GM12878 (cell line): ENCODE measurements around the gene RANBP17. TPM values are rescaled to one million over a fixed set of nuclear protein-coding genes. Genes with fewer than 3 reads are reported as not detected.

Source experiments
- ATAC-seq: fragments of 200-7000 bp; cut with Tn5 transposase; 3 replicates; pipeline ENCODE4 v1.9.1; 2020; ENCODE audit warnings: mild to moderate bottlenecking, moderate library complexity
- BruUV-seq: library from RNA; stranded (reverse); fragments of 400-500 nt; replicated peaks from 2 replicates; lab custom pipeline; 2021; lab: Mats Ljungman, UMichigan
- CTCF ChIA-PET: fragments of 300-600 bp; sonication (Branson Sonifier 250); formaldehyde crosslinking; extraction: SDS; loops from one replicate; lab custom pipeline; 2021; ENCODE audit warnings: inconsistent platforms; lab: Yijun Ruan, JAX
- POLR2A ChIA-PET: fragments of 350-600 bp; formaldehyde crosslinking; extraction: SDS; loops from one replicate; lab custom pipeline; 2021; ENCODE audit warnings: inconsistent platforms; lab: Charles Lee
- RAD21 ChIA-PET: fragments of 300-600 bp; sonication (Branson Sonifier 250); formaldehyde crosslinking; loops from one replicate; lab custom pipeline; 2023; ENCODE audit warnings: antibody characterized with exemption; ENCODE audit not compliant: unreplicated experiment; lab: Charles Lee
- SMC1A ChIA-PET: fragments of 300-600 bp; sonication (Branson Sonifier 250); formaldehyde crosslinking; loops from one replicate; lab custom pipeline; 2023; ENCODE audit not compliant: unreplicated experiment, uncharacterized antibody; lab: Charles Lee
- DNase-seq: peaks from one replicate; pipeline ENCODE4 v3.0.0-alpha.2; 2011; ENCODE audit warnings: low read depth, low spot score
- FAIRE-seq: peaks from 3 replicates; lab custom pipeline; 2011; peaks lifted over from hg19 to GRCh38; lab: Jason Lieb, UNC
- H2AFZ ChIP-seq: 2 replicates; pipeline ENCODE4 v1.6.0; 2011; ENCODE audit warnings: low read depth, low read length, control low read depth; ENCODE audit not compliant: control insufficient read depth
- H3K27ac ChIP-seq: 2 replicates; pipeline ENCODE4 v1.5.1; 2011; ENCODE audit warnings: control low read depth; ENCODE audit not compliant: control insufficient read depth, insufficient read depth
- H3K27me3 ChIP-seq, 2 experiments: replicated peaks in 1 of 2; 2 replicates each; pipeline versions ENCODE4 v1.6.0 to v1.6.1; 2011; ENCODE audit warnings: low read length in 1 of 2; ENCODE audit not compliant: control insufficient read depth in 2 of 2, insufficient read depth in 2 of 2
- H3K36me3 ChIP-seq, 2 experiments: 2 replicates each; pipeline ENCODE4 v1.5.1; 2011; ENCODE audit warnings: low read length in 1 of 2; ENCODE audit not compliant: control insufficient read depth in 2 of 2, insufficient read depth in 2 of 2
- H3K4me1 ChIP-seq: 2 replicates; pipeline ENCODE4 v1.6.1; 2011; ENCODE audit warnings: mild to moderate bottlenecking, low read length, moderate library complexity, mixed read lengths; ENCODE audit not compliant: control insufficient read depth, insufficient read depth
- H3K4me2 ChIP-seq: 2 replicates; pipeline ENCODE4 v1.6.0; 2011; ENCODE audit warnings: control low read depth; ENCODE audit not compliant: control insufficient read depth, insufficient read depth
- H3K4me3 ChIP-seq: fragments of 200-600 bp; sonication (generic); 2 replicates; pipeline ENCODE4 v1.5.1; 2016
- H3K79me2 ChIP-seq: 2 replicates; pipeline ENCODE4 v1.6.0; 2011; ENCODE audit warnings: low read length; ENCODE audit not compliant: control insufficient read depth, insufficient read depth
- H3K9ac ChIP-seq: 2 replicates; pipeline ENCODE4 v1.8.0; 2011; ENCODE audit warnings: low read length, control low read depth, mixed read lengths; ENCODE audit not compliant: control insufficient read depth, insufficient read depth
- H3K9me3 ChIP-seq: replicated peaks from 3 replicates; pipeline ENCODE4 v1.5.1; 2011; ENCODE audit warnings: mild to moderate bottlenecking, low read length; ENCODE audit not compliant: control insufficient read depth, insufficient read depth
- H4K20me1 ChIP-seq: 2 replicates; pipeline ENCODE4 v1.6.0; 2011; ENCODE audit not compliant: control insufficient read depth, insufficient read depth
- ATF2 ChIP-seq: IDR thresholded peaks from 2 replicates; pipeline ENCODE4 v1.6.1; 2012; ENCODE audit warnings: low read length, inconsistent platforms
- FOS ChIP-seq: IDR thresholded peaks from 3 replicates; pipeline ENCODE4 v1.6.1; 2011; ENCODE audit warnings: borderline replicate concordance; ENCODE audit not compliant: insufficient read length; ENCODE audit errors: extremely low read depth
- FOXM1 ChIP-seq: IDR thresholded peaks from 2 replicates; pipeline ENCODE4 v1.6.1; 2012; ENCODE audit warnings: low read depth, mild to moderate bottlenecking, inconsistent platforms, low read length, moderate library complexity
- HDAC2 ChIP-seq: fragments of 200-600 bp; sonication (generic); IDR thresholded peaks from 2 replicates; pipeline ENCODE4 v1.6.1; 2017
- KDM1A ChIP-seq: fragments of 200-600 bp; sonication (generic); IDR thresholded peaks from 2 replicates; pipeline ENCODE4 v1.6.1; 2016; ENCODE audit warnings: borderline replicate concordance
- MTA3 ChIP-seq: IDR thresholded peaks from 2 replicates; pipeline ENCODE4 v1.6.1; 2012; ENCODE audit warnings: low read length, inconsistent platforms, borderline replicate concordance
- NFIC ChIP-seq: IDR thresholded peaks from 2 replicates; pipeline ENCODE4 v1.6.1; 2012; ENCODE audit warnings: low read depth, mild to moderate bottlenecking, inconsistent platforms, low read length, moderate library complexity
- SIN3A ChIP-seq: IDR thresholded peaks from 2 replicates; pipeline ENCODE4 v1.6.1; 2012; ENCODE audit warnings: low read depth, low read length, improper control_type of control experiment
- SMC3 ChIP-seq: IDR thresholded peaks from 2 replicates; pipeline ENCODE4 v1.6.1; 2011; ENCODE audit warnings: low read length, improper control_type of control experiment, borderline replicate concordance
- SREBF2 ChIP-seq: IDR thresholded peaks from 2 replicates; pipeline ENCODE4 v1.6.1; 2012; ENCODE audit warnings: mild to moderate bottlenecking, low read length
- TARDBP ChIP-seq: IDR thresholded peaks from 2 replicates; pipeline ENCODE4 v1.6.1; 2016; ENCODE audit warnings: borderline replicate concordance
- ZBTB4 ChIP-seq: fragments of 450-650 bp; formaldehyde crosslinking; IDR thresholded peaks from 2 replicates; pipeline ENCODE4 v1.4.0; 2022; ENCODE audit warnings: mild to moderate bottlenecking, moderate library complexity
- ZNF384 ChIP-seq: IDR thresholded peaks from 2 replicates; pipeline ENCODE4 v1.6.1; 2012; ENCODE audit warnings: low read depth, mild to moderate bottlenecking, low read length, improper control_type of control experiment, borderline replicate concordance
- WGBS: methylation state at CpG from one replicate; pipeline ENCODE4 v1.1.6; 2016; ENCODE audit warnings: low lambda C conversion rate; ENCODE audit not compliant: insufficient replicate concordance, insufficient coverage; ENCODE audit errors: missing lambda C conversion rate; 5-methylcytosine and 5-hydroxymethylcytosine counted together
- in situ Hi-C: fragments of 300-500 bp; cut with MboI; formaldehyde crosslinking; loops from 9 replicates; pipeline ENCODE4 v1.14.3; 2018; ENCODE audit warnings: mixed read lengths
- intact Hi-C: fragments of 100-400 bp; cut with micrococcal nuclease; formaldehyde crosslinking; loops from one replicate; pipeline ENCODE4 v1.14.2; 2022; ENCODE audit not compliant: unreplicated experiment
- polyA plus RNA-seq, 11 experiments: library from polyadenylated mRNA; depleted of rRNA in 4 of 11; unstranded in 6 of 11; stranded (reverse) in 5 of 11; fragments of >200 nt; fragmentation: Nextera tagmentation in 4 of 11; fragmentation: Illumina TruSeq in 1 of 11; extraction: Ambion mirVana in 4 of 11; extraction: Trizol in 1 of 11; gene quantifications; 1 replicate in 1 of 11; 2 replicates in 10 of 11; pipeline versions ENCODE4 v1.2.1 to v1.2.3, GENCODE V29; 2011 to 2016; ENCODE audit warnings: inconsistent platforms in 2 of 11, missing spikeins in 2 of 11, low read depth in 1 of 11
- total RNA-seq, 4 experiments: library from RNA; depleted of rRNA in 3 of 4; stranded (reverse); fragments of >200 nt in 3 of 4; fragmentation: Illumina TruSeq in 1 of 4; extraction: Trizol in 1 of 4; gene quantifications; 2 replicates each; pipeline versions ENCODE4 v1.2.1 to v1.2.3, GENCODE V29; 2013 to 2021

The RANBP17 gene
- total and polyA plus RNA-seq, 10 of the 15 experiments (the other 5 are each of a cell fraction or from before 2014, with no cell fraction given) = 0.10 TPM; not detected in 9

GRCh38 chr5:171223927-171224326, 362.1 kb downstream of the RANBP17 start:
- H3K79me2 ChIP-seq = no peaks in the 10 kb centered on the region
- CTCF ChIA-PET = interaction anchor here (0.6 kb wide), 1 partner anchor 47 kb away, joined by 4 read pairs; no protein-coding TSS in a partner anchor
- no peak overlapping the region for H3K27ac ChIP-seq
- no peak overlapping the region for H2AFZ ChIP-seq
- 20% methylated on average over 1 of the region's 1 CpG for WGBS
- POLR2A ChIA-PET = no interaction called here
- ATAC-seq (no peak), DNase-seq (no peak), FAIRE-seq (no peak)
- no peak overlapping the region for H3K9ac ChIP-seq
- in situ Hi-C loops (no loop called here), intact Hi-C loops (no loop called here)
- BruUV-seq = no TSS peak
- RAD21 ChIA-PET = no interaction called here
- no peaks in the 10 kb centered on the region for H3K36me3 ChIP-seq
- H3K4me2 ChIP-seq = no peak overlapping the region
- SMC1A ChIA-PET = interaction anchor here (0.5 to 1.1 kb wide), 2 partner anchors 14 to 18 kb away, joined by 3 to 4 read pairs; no protein-coding TSS in a partner anchor
- H3K27me3 ChIP-seq = no peaks in the 10 kb centered on the region
- H4K20me1 ChIP-seq = no peaks in the 10 kb centered on the region
- H3K4me1 ChIP-seq = no peaks in the 10 kb centered on the region
- H3K4me3 ChIP-seq = no peak overlapping the region
- no peaks in the 10 kb centered on the region for H3K9me3 ChIP-seq
- TF ChIP-seq KDM1A (no peak), TARDBP (no peak), SREBF2 (no peak), FOXM1 (no peak), FOS (no peak), ZBTB4 (no peak), NFIC (no peak), HDAC2 (no peak), MTA3 (no peak), SMC3 (no peak), SIN3A (no peak), ZNF384 (no peak), ATF2 (no peak)
